OCI-LY7 (cell line): ENCODE data around the gene ACTRT2. TPM values are rescaled to one million over a fixed set of nuclear protein-coding genes. Genes with fewer than 3 reads are reported as not detected.

Experiments
- BruUV-seq: library from RNA; stranded (reverse); fragments of 400-500 nt; replicated peaks from 2 replicates; lab custom pipeline; 2021; lab: Mats Ljungman, UMichigan
- CTCF ChIA-PET: fragments of 300-600 bp; sonication (Branson Sonifier 250); formaldehyde crosslinking; loops from one replicate; lab custom pipeline; 2022; ENCODE audit warnings: antibody characterized with exemption; ENCODE audit not compliant: unreplicated experiment; lab: Charles Lee
- POLR2A ChIA-PET: fragments of 300-600 bp; sonication (Branson Sonifier 250); formaldehyde crosslinking; loops from one replicate; lab custom pipeline; 2022; ENCODE audit warnings: antibody characterized with exemption; lab: Charles Lee
- DNase-seq: peaks from one replicate; pipeline ENCODE4 v3.0.0-alpha.2; 2015; ENCODE audit warnings: low spot score
- H2AFZ ChIP-seq: fragments of 200-600 bp; sonication (generic), shearing (Covaris generic); 2 replicates; pipeline ENCODE4 v1.6.1; 2014; ENCODE audit warnings: mild to moderate bottlenecking, antibody characterized with exemption, low read length, moderate library complexity
- H3K27ac ChIP-seq: fragments of 200-600 bp; sonication (generic); 2 replicates; pipeline ENCODE4 v1.5.1; 2014; ENCODE audit warnings: mixed run types, low read depth, mild to moderate bottlenecking, moderate library complexity, low read length, inconsistent platforms; ENCODE audit not compliant: poor library complexity, severe bottlenecking
- H3K36me3 ChIP-seq: fragments of 200-600 bp; sonication (generic); 2 replicates; pipeline ENCODE4 v1.6.1; 2014; ENCODE audit warnings: mild to moderate bottlenecking, antibody characterized with exemption, low read length, moderate library complexity, mixed read lengths; ENCODE audit not compliant: insufficient read depth
- H3K4me1 ChIP-seq: fragments of 200-600 bp; sonication (generic); 2 replicates; pipeline ENCODE4 v1.5.1; 2014; ENCODE audit warnings: mild to moderate bottlenecking, low read length; ENCODE audit not compliant: insufficient read depth, poor library complexity, severe bottlenecking
- H3K4me2 ChIP-seq: fragments of 200-600 bp; sonication (generic); 2 replicates; pipeline ENCODE4 v1.6.1; 2014; ENCODE audit warnings: mild to moderate bottlenecking, low read length
- H3K4me3 ChIP-seq: fragments of 200-600 bp; sonication (generic); 2 replicates; pipeline ENCODE4 v1.5.1; 2014; ENCODE audit warnings: mild to moderate bottlenecking, low read depth, low read length; ENCODE audit not compliant: poor library complexity, severe bottlenecking
- H3K79me2 ChIP-seq: fragments of 200-600 bp; sonication (generic); 2 replicates; pipeline ENCODE4 v1.6.1; 2016; ENCODE audit warnings: low read depth, mild to moderate bottlenecking, low read length, moderate library complexity, mixed read lengths; ENCODE audit not compliant: insufficient read depth
- H3K9me2 ChIP-seq: fragments of 200-600 bp; sonication (generic); 2 replicates; pipeline ENCODE4 v1.6.1; 2016; ENCODE audit warnings: mild to moderate bottlenecking, low read length, mixed read lengths; ENCODE audit not compliant: insufficient read depth
- H3K9me3 ChIP-seq: fragments of 200-600 bp; sonication (generic); 2 replicates; pipeline ENCODE4 v1.6.1; 2014; ENCODE audit warnings: mild to moderate bottlenecking, mixed run types, low read length, mixed read lengths
- H4K20me1 ChIP-seq: fragments of 200-600 bp; sonication (generic); 2 replicates; pipeline ENCODE4 v1.6.1; 2014; ENCODE audit warnings: mild to moderate bottlenecking, antibody characterized with exemption, low read length, moderate library complexity, mixed read lengths; ENCODE audit not compliant: insufficient read depth
- CTCF ChIP-seq: fragments of 200-600 bp; sonication (generic); conservative IDR thresholded peaks from 2 replicates; pipeline ENCODE4 v1.5.1; 2014; ENCODE audit warnings: mild to moderate bottlenecking, antibody characterized with exemption, low read length, moderate library complexity, mixed read lengths
- EZH2phosphoT487 ChIP-seq: fragments of 200-600 bp; sonication (generic); IDR thresholded peaks from 2 replicates; pipeline ENCODE4 v1.6.1; 2018; ENCODE audit warnings: low read depth, borderline replicate concordance, mild to moderate bottlenecking, mixed run types, antibody characterized with exemption, low read length, moderate library complexity, mixed read lengths
- intact Hi-C: fragments of 100-400 bp; cut with micrococcal nuclease; formaldehyde crosslinking; loops from one replicate; pipeline ENCODE4 v1.10.0; 2022; ENCODE audit not compliant: unreplicated experiment
- total RNA-seq, 2 experiments: library from RNA; depleted of rRNA in 1 of 2; stranded (reverse); fragments of >200 nt in 1 of 2; shearing (Covaris generic) in 1 of 2; gene quantifications; 2 replicates each; pipeline ENCODE4 v1.2.3, GENCODE V29; 2014 to 2022

The ACTRT2 gene
- total RNA-seq, 2 experiments from 2014 or later: not detected

- Histone ChIP-seq H3K36me3 (no peaks in the 10 kb centered on the region), H3K9me2 (no peaks in the 10 kb centered on the region), H3K4me3 (no peak overlapping the region), H3K79me2 (no peaks in the 10 kb centered on the region), H3K9me3 (peaks cover 10% of the 10 kb centered on the region; the same call in 1 of the 2 replicates), H2AFZ (no peak overlapping the region), H3K4me2 (no peak overlapping the region), H3K27ac (no peak overlapping the region), H4K20me1 (no peaks in the 10 kb centered on the region), H3K4me1 (no peaks in the 10 kb centered on the region)
- BruUV-seq: no TSS peak
- no peak for DNase-seq
- CTCF ChIA-PET: no interaction called here
- POLR2A ChIA-PET: no interaction called here
- TF ChIP-seq CTCF: no peak
- intact Hi-C loops: no loop called here
These were observed 16.7 kb upstream of the ACTRT2 start for GRCh38 chr1:3004285-3005205.

- no peak overlapping the region for H2AFZ ChIP-seq
- H3K27ac ChIP-seq: no peak overlapping the region
- peaks cover 10% of the 10 kb centered on the region; the same call in 1 of the 2 replicates for H3K9me3 ChIP-seq
- no peaks in the 10 kb centered on the region for H3K9me2 ChIP-seq
- intact Hi-C loops: no loop called here
- H3K4me3 ChIP-seq: no peak overlapping the region
- ChIA-PET CTCF (no interaction called here), POLR2A (no interaction called here)
- BruUV-seq: no TSS peak
- H3K79me2 ChIP-seq: no peaks in the 10 kb centered on the region
- no peak for DNase-seq
- H4K20me1 ChIP-seq: no peaks in the 10 kb centered on the region
- H3K4me2 ChIP-seq: no peak overlapping the region
- TF ChIP-seq CTCF (no peak), EZH2phosphoT487 (no peak)
- no peaks in the 10 kb centered on the region for H3K36me3 ChIP-seq
- no peaks in the 10 kb centered on the region for H3K4me1 ChIP-seq
These were observed 15.5 kb upstream of the ACTRT2 start for GRCh38 chr1:3005771-3006170.
